A549 (cell line): ENCODE results near the gene PLPPR3. TPM values are rescaled to one million over a fixed set of nuclear protein-coding genes. Genes with fewer than 3 reads are reported as not detected.

Source experiments
- ATAC-seq, 2 experiments: fragments of 200-7000 bp in 1 of 2; fragments of >200 bp in 1 of 2; cut with Nextera tagmentation in 1 of 2; cut with Tn5 transposase in 1 of 2; 3 replicates each; pipeline versions ENCODE4 v1.8.0 to v1.9.1; 2018 to 2020; ENCODE audit warnings: mild to moderate bottlenecking in 1 of 2, moderate library complexity in 1 of 2
- CTCF ChIA-PET: fragments of 300-600 bp; sonication (Branson Sonifier 250); formaldehyde crosslinking; extraction: SDS; loops from one replicate; lab custom pipeline; 2021; ENCODE audit warnings: antibody characterized with exemption, inconsistent platforms; lab: Yijun Ruan, JAX
- POLR2A ChIA-PET: fragments of 350-600 bp; formaldehyde crosslinking; extraction: SDS; loops from one replicate; lab custom pipeline; 2021; ENCODE audit warnings: antibody characterized with exemption, inconsistent platforms; lab: Yijun Ruan, JAX
- DNase-seq, 2 experiments: peaks; one replicate each; pipeline versions ENCODE4 v3.0.0 to v3.0.0-alpha.2; 2011 to 2016; ENCODE audit warnings: low read depth in 1 of 2, low spot score in 1 of 2
- FAIRE-seq: peaks from 2 replicates; lab custom pipeline; 2011; peaks lifted over from hg19 to GRCh38; lab: Jason Lieb, UNC
- H3K27ac ChIP-seq, 2 experiments: fragments of >200 bp; sonication (Bioruptor Twin); formaldehyde crosslinking; 3 replicates each; pipeline ENCODE4 v1.5.1; 2016 to 2017
- H3K4me1 ChIP-seq: fragments of >200 bp; sonication (Bioruptor Twin); formaldehyde crosslinking; 3 replicates; pipeline ENCODE4 v1.6.1; 2016
- H3K4me2 ChIP-seq: fragments of >200 bp; sonication (Bioruptor Twin); formaldehyde crosslinking; 3 replicates; pipeline ENCODE4 v1.6.1; 2016
- H3K4me3 ChIP-seq: fragments of >200 bp; sonication (Bioruptor Twin); formaldehyde crosslinking; 3 replicates; pipeline ENCODE4 v1.5.1; 2016
- H3K9me3 ChIP-seq: fragments of >200 bp; sonication (Bioruptor Twin); formaldehyde crosslinking; 3 replicates; pipeline ENCODE4 v1.6.1; 2016
- CBX2 ChIP-seq: fragments of 200-600 bp; sonication (generic); IDR thresholded peaks from 2 replicates; pipeline ENCODE4 v1.6.1; 2016; ENCODE audit warnings: low read depth, mild to moderate bottlenecking, borderline replicate concordance
- CBX8 ChIP-seq: fragments of 200-600 bp; sonication (generic); IDR thresholded peaks from 2 replicates; pipeline ENCODE4 v1.6.1; 2016
- CEBPB ChIP-seq, 2 experiments: fragments of >200 bp in 1 of 2; sonication (Bioruptor Twin) in 1 of 2; formaldehyde crosslinking in 1 of 2; IDR thresholded peaks; 2 replicates each; pipeline ENCODE4 v1.6.1; 2012 to 2016
- CHD2 ChIP-seq: fragments of 150-350 bp; IDR thresholded peaks from 2 replicates; pipeline ENCODE4 v1.6.1; 2014; ENCODE audit warnings: low read length; ENCODE audit not compliant: partially characterized antibody
- CHD4 ChIP-seq: fragments of 200-600 bp; sonication (generic); IDR thresholded peaks from 2 replicates; pipeline ENCODE4 v1.6.1; 2016; ENCODE audit warnings: antibody characterized with exemption, mild to moderate bottlenecking, borderline replicate concordance
- E2F6 ChIP-seq: IDR thresholded peaks from 2 replicates; pipeline ENCODE4 v1.6.1; 2012; ENCODE audit warnings: low read depth, borderline replicate concordance
- EHF ChIP-seq: fragments of 250-450 bp; sonication (Bioruptor Pico); IDR thresholded peaks from 2 replicates; pipeline ENCODE4 v1.5.0; 2020; ENCODE audit warnings: mild to moderate bottlenecking
- EHMT2 ChIP-seq: fragments of 200-600 bp; sonication (generic); IDR thresholded peaks from 2 replicates; pipeline ENCODE4 v1.6.1; 2016; ENCODE audit warnings: antibody characterized with exemption, low read depth, mild to moderate bottlenecking, moderate library complexity
- ELK1 ChIP-seq: fragments of 150-350 bp; IDR thresholded peaks from 2 replicates; pipeline ENCODE4 v1.6.1; 2014; ENCODE audit warnings: low read depth, mild to moderate bottlenecking, low read length
- FOSL2 ChIP-seq, 2 experiments: fragments of 450-650 bp in 1 of 2; fragments of >200 bp in 1 of 2; sonication (Bioruptor Twin) in 1 of 2; formaldehyde crosslinking; IDR thresholded peaks; 2 replicates each; pipeline versions ENCODE4 v1.5.0 to v1.6.1; 2016 to 2020; ENCODE audit warnings: mild to moderate bottlenecking in 1 of 2, moderate library complexity in 1 of 2
- GATA3 ChIP-seq: IDR thresholded peaks from 2 replicates; pipeline ENCODE4 v1.6.1; 2012; ENCODE audit warnings: borderline replicate concordance
- HDAC2 ChIP-seq: fragments of 200-600 bp; sonication (generic); IDR thresholded peaks from 2 replicates; pipeline ENCODE4 v1.6.1; 2016
- HOXA7 ChIP-seq: fragments of 250-450 bp; sonication (Bioruptor Pico); IDR thresholded peaks from 2 replicates; pipeline ENCODE4 v1.5.0; 2020; ENCODE audit warnings: mild to moderate bottlenecking, moderate library complexity
- HOXB13 ChIP-seq: fragments of 250-450 bp; sonication (Bioruptor Pico); IDR thresholded peaks from 2 replicates; pipeline ENCODE4 v1.5.0; 2020; ENCODE audit warnings: low read depth, mild to moderate bottlenecking, moderate library complexity
- HOXB5 ChIP-seq: fragments of 250-450 bp; sonication (Bioruptor Pico); IDR thresholded peaks from 2 replicates; pipeline ENCODE4 v1.5.0; 2020; ENCODE audit warnings: mild to moderate bottlenecking, moderate library complexity
- KDM1A ChIP-seq: fragments of 200-600 bp; sonication (generic); IDR thresholded peaks from 2 replicates; pipeline ENCODE4 v1.6.1; 2016; ENCODE audit warnings: low read depth, mild to moderate bottlenecking
- KDM5A ChIP-seq: fragments of 200-600 bp; sonication (generic); IDR thresholded peaks from 2 replicates; pipeline ENCODE4 v1.6.1; 2016; ENCODE audit warnings: antibody characterized with exemption, mild to moderate bottlenecking
- MAX ChIP-seq: IDR thresholded peaks from 2 replicates; pipeline ENCODE4 v1.6.1; 2012
- MAZ ChIP-seq: fragments of 150-350 bp; IDR thresholded peaks from 2 replicates; pipeline ENCODE4 v1.6.1; 2014; ENCODE audit warnings: antibody characterized with exemption, low read depth, low read length, borderline replicate concordance
- MYC ChIP-seq: IDR thresholded peaks from 2 replicates; pipeline ENCODE4 v1.6.1; 2012; ENCODE audit warnings: mild to moderate bottlenecking, inconsistent platforms, low read length, improper control_type of control experiment, borderline replicate concordance
- NFE2L2 ChIP-seq: fragments of 150-350 bp; conservative IDR thresholded peaks from 2 replicates; pipeline ENCODE4 v1.6.1; 2014; ENCODE audit warnings: low read length
- NPAS2 ChIP-seq: fragments of 250-450 bp; sonication (Bioruptor Pico); IDR thresholded peaks from 2 replicates; pipeline ENCODE4 v1.8.0; 2022; ENCODE audit warnings: mild to moderate bottlenecking, moderate library complexity, borderline replicate concordance
- NR3C1 ChIP-seq: fragments of >200 bp; sonication (Bioruptor Twin); formaldehyde crosslinking; IDR thresholded peaks from 3 replicates; pipeline ENCODE4 v1.6.1; 2017
- PBX3 ChIP-seq: IDR thresholded peaks from 2 replicates; pipeline ENCODE4 v1.6.1; 2012
- RAD21 ChIP-seq, 2 experiments: fragments of >200 bp in 1 of 2; sonication (Bioruptor Twin) in 1 of 2; formaldehyde crosslinking in 1 of 2; IDR thresholded peaks in 1 of 2; conservative IDR thresholded peaks in 1 of 2; 2 replicates in 1 of 2; 3 replicates in 1 of 2; pipeline ENCODE4 v1.6.1; 2012 to 2018; ENCODE audit warnings: inconsistent platforms in 1 of 2
- RCOR1 ChIP-seq: fragments of 150-350 bp; IDR thresholded peaks from 2 replicates; pipeline ENCODE4 v1.6.1; 2014; ENCODE audit warnings: antibody characterized with exemption, low read length, low read depth
- RFX5 ChIP-seq: fragments of 450-650 bp; IDR thresholded peaks from 2 replicates; pipeline ENCODE4 v1.7.1; 2014; ENCODE audit warnings: antibody characterized with exemption, mild to moderate bottlenecking, moderate library complexity
- RNF2 ChIP-seq: fragments of 200-600 bp; sonication (generic); IDR thresholded peaks from 2 replicates; pipeline ENCODE4 v1.6.1; 2016; ENCODE audit warnings: low read depth, mild to moderate bottlenecking, antibody characterized with exemption, moderate library complexity, borderline replicate concordance
- SMC3 ChIP-seq: fragments of >200 bp; sonication (Bioruptor Twin); formaldehyde crosslinking; IDR thresholded peaks from 3 replicates; pipeline ENCODE4 v1.6.1; 2018; ENCODE audit warnings: inconsistent platforms
- ZC3H11A ChIP-seq: fragments of 450-650 bp; IDR thresholded peaks from 2 replicates; pipeline ENCODE4 v1.6.1; 2014; ENCODE audit warnings: antibody characterized with exemption, mild to moderate bottlenecking
- ZFP36 ChIP-seq: fragments of 450-650 bp; IDR thresholded peaks from 2 replicates; pipeline ENCODE4 v1.6.1; 2014; ENCODE audit warnings: borderline replicate concordance; ENCODE audit not compliant: partially characterized antibody
- ZNF302 ChIP-seq: fragments of 250-450 bp; sonication (Bioruptor Pico); IDR thresholded peaks from 2 replicates; pipeline ENCODE4 v1.9.0; 2021; ENCODE audit warnings: inconsistent platforms, mild to moderate bottlenecking, moderate library complexity
- ZSCAN20 ChIP-seq: fragments of 250-450 bp; sonication (Bioruptor Pico); IDR thresholded peaks from 2 replicates; pipeline ENCODE4 v1.8.0; 2022; ENCODE audit warnings: mild to moderate bottlenecking, moderate library complexity
- WGBS: methylation state at CpG from one replicate; pipeline ENCODE4 v1.1.6; 2017; ENCODE audit errors: missing lambda C conversion rate; 5-methylcytosine and 5-hydroxymethylcytosine counted together
- polyA plus RNA-seq, 4 experiments: library from polyadenylated mRNA; depleted of rRNA in 3 of 4; stranded (reverse); fragments of >200 nt; fragmentation: RNase III in 1 of 4; extraction: RNeasy Plus Mini Kit Qiagen cat#74134 plus additional on column Dnase treatment in 1 of 4; gene quantifications; 2 replicates in 3 of 4; 3 replicates in 1 of 4; pipeline ENCODE4 v1.2.3, GENCODE V29; 2011 to 2017

The PLPPR3 gene
- polyA plus RNA-seq, 2 of the 4 experiments (the other 2 are of a cell fraction), result 2.6 to 3.7 TPM

- TF ChIP-seq MAZ (no peak), HDAC2 (no peak)
Measured at GRCh38 chr19:858284-858683, 36.5 kb upstream of the PLPPR3 start (continued).

GRCh38 chr19:855566-856120 lies 33.9 kb upstream of the PLPPR3 start:
- no peak overlapping the region for H3K4me2 ChIP-seq
- no peak overlapping the region for H3K4me3 ChIP-seq
- DNase-seq, result no peak
- H3K27ac ChIP-seq, result no peak overlapping the region; a peak in 1 of 6 replicates
- WGBS, result 73% methylated on average over 13 of the region's 40 CpGs
- TF ChIP-seq KDM1A, result no peak
- no peak for TF ChIP-seq ZNF302 (CRISPR knock-in tag)
- no peak for TF ChIP-seq KDM5A
- no peak for TF ChIP-seq MAX
- no peak for TF ChIP-seq PBX3
- TF ChIP-seq ZFP36, result no peak
- no peak for TF ChIP-seq CEBPB (IDR thresholded peaks at IDR 0.05)
- no peak for TF ChIP-seq ZSCAN20 (CRISPR knock-in tag)
- TF ChIP-seq RAD21 (conservative IDR thresholded peaks at IDR 0.05 in 1 of 2, IDR thresholded peaks at IDR 0.05 in 1 of 2), result no peak
- TF ChIP-seq ZC3H11A, result no peak
- no peak for TF ChIP-seq CBX2
- TF ChIP-seq RNF2, result no peak
- TF ChIP-seq EHF (CRISPR knock-in tag), result no peak
- no peak for TF ChIP-seq NR3C1
- no peak for TF ChIP-seq RCOR1
- no peak for TF ChIP-seq SMC3
- no peak for TF ChIP-seq HOXB5 (CRISPR knock-in tag)
- ATAC-seq, result no peak
- POLR2A ChIA-PET, result no interaction called here
- peaks cover 22% of the 10 kb centered on the region for H3K4me1 ChIP-seq
- CTCF ChIA-PET, result interaction anchor here (0.9 to 2.8 kb wide), 13 partner anchors 9 to 214 kb away, joined by 3 to 13 read pairs (median 3); no protein-coding TSS in a partner anchor
- no peak for FAIRE-seq
- H3K9me3 ChIP-seq, result no peaks in the 10 kb centered on the region

GRCh38 chr19:855142-855541 lies 33.4 kb upstream of the PLPPR3 start:
- no peak for FAIRE-seq
- H3K4me3 ChIP-seq, result no peak overlapping the region
- CTCF ChIA-PET, result interaction anchor here (0.9 to 1.6 kb wide), 3 partner anchors 9 to 127 kb away, joined by 3 to 4 read pairs (median 3); no protein-coding TSS in a partner anchor
- no peaks in the 10 kb centered on the region for H3K9me3 ChIP-seq
- TF ChIP-seq E2F6, result no peak
- TF ChIP-seq RFX5, result no peak
- TF ChIP-seq ZNF302 (CRISPR knock-in tag), result no peak
- TF ChIP-seq NFE2L2, result no peak
- TF ChIP-seq FOSL2 (IDR thresholded peaks at IDR 0.05), result no peak
- TF ChIP-seq FOSL2 (CRISPR knock-in tag; IDR thresholded peaks at IDR 0.05), result no peak
- no peak for TF ChIP-seq SMC3
- TF ChIP-seq MYC, result no peak
- no peak for TF ChIP-seq CHD2
- TF ChIP-seq HOXB13 (CRISPR knock-in tag), result no peak
- no peak for TF ChIP-seq ZSCAN20 (CRISPR knock-in tag)
- TF ChIP-seq ZC3H11A, result no peak
- no peak for TF ChIP-seq ELK1
- no peak for TF ChIP-seq NPAS2 (CRISPR knock-in tag)
- no peak for TF ChIP-seq CBX2
- no peak for TF ChIP-seq EHMT2
- no peak for TF ChIP-seq GATA3
- no peak for TF ChIP-seq HOXB5 (CRISPR knock-in tag)
- TF ChIP-seq HOXA7 (CRISPR knock-in tag), result no peak
- TF ChIP-seq CHD4, result no peak
- no peak for TF ChIP-seq CBX8
- TF ChIP-seq, all 56 proteins: peak for 0
- DNase-seq, result no peak
- no peak overlapping the region for H3K27ac ChIP-seq
- 76% methylated on average over 6 of the region's 12 CpGs for WGBS
- peaks cover 26% of the 10 kb centered on the region for H3K4me1 ChIP-seq
- POLR2A ChIA-PET, result no interaction called here
- no peak overlapping the region for H3K4me2 ChIP-seq
- ATAC-seq, result no peak
